Stimulated activated CD8-positive, alpha-beta memory T cell treated with anti-CD3 and anti-CD28 coated beads, Interleukin-12 subunit alpha, Interleukin-12 subunit beta, amount 100 ng/mL, for 24 hours (primary cell): ENCODE measurements around the gene HAAO.

Source experiments
- DNase-seq: peaks from one replicate; pipeline ENCODE4 v3.0.0-alpha.2; 2020; ENCODE audit errors: extremely low read depth

HAAO gene

GRCh38 chr2:42768706-42769256 is 23.6 kb downstream of the HAAO start:
- no peak for DNase-seq

DNA sequence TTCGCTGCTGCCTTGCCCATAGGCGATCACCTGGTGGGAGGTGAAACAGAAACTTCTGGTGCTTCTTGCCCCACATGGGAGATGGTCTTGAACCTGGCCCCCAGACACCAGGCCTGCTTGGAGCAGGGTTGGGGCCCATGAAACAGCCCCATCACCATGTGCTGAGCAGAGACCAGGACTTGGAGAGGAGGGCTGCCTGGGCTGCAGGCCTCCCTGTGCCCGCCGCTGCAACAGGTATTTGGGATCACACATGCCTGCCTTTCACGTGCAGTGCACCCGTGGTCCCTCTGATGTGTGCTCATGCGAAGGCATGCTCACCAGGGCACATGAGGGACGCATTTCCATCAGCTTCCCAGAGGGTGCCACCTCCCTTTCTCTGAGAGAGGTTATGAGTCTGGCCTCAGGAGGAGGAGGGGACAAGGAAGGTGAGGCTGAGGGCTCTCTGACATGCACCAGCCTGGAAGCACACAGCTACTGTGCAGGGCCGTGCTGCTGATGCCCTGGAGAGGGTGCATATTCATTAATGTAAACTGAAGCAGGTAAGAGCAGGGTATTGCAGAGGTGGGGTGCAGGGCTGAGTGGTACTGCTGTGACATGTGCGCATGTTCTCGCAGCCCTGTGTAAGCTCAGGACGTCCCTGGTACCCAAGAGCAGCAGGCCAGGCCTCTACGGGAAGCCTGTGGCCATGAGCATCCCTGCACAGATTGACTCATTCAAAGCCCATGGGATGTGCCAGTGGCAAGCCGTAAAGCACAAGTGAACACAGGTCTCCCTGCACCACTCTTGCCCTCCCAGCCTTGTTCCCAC is 24.3 kb downstream of the HAAO start:
- no peak for DNase-seq

- no peak for DNase-seq
These were observed 25.1 kb downstream of the HAAO start for GRCh38 chr2:42767080-42767898.

GRCh38 chr2:42765686-42766085 is 26.7 kb downstream of the HAAO start:
- DNase-seq: no peak

DNA sequence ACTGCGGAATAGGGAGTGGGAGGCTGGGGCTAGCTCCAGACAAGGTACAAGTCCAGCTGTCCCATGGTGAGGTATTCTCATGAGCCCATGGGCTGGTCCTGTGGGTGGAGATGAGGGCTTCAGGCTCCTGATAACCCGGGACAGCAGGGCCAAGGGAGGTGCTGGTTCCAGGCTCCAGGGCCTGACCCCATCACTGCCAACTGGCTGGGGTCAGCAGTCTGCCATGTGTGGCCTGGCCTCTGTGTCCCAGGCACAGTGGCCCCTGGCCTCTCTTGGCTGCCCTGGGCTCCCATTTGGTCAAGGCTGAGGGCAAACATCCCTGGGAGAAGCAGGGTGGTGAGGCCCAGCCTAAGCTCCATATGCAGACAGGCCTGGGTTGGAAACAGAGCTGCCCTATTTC is 27.5 kb downstream of the HAAO start:
- no peak for DNase-seq

GRCh38 chr2:42764096-42764495 is 28.3 kb downstream of the HAAO start, which contains the start of gene OXER1:
Gene OXER1 (minus strand): TSS chr2:42764135. CDS start chr2:42764062, 73 bp downstream.
- DNase-seq: no peak

- no peak for DNase-seq
These were observed 29.3 kb downstream of the HAAO start for GRCh38 chr2:42762823-42763804.

GRCh38 chr2:42762155-42762554 is 30.2 kb downstream of the HAAO start:
- DNase-seq: no peak

GRCh38 chr2:42761554-42761953 is 30.8 kb downstream of the HAAO start:
- DNase-seq: no peak

GRCh38 chr2:42758751-42759150 is 33.6 kb downstream of the HAAO start:
- no peak for DNase-seq

- no peak for DNase-seq
These were observed 34.2 kb downstream of the HAAO start for GRCh38 chr2:42757981-42758740.

DNA sequence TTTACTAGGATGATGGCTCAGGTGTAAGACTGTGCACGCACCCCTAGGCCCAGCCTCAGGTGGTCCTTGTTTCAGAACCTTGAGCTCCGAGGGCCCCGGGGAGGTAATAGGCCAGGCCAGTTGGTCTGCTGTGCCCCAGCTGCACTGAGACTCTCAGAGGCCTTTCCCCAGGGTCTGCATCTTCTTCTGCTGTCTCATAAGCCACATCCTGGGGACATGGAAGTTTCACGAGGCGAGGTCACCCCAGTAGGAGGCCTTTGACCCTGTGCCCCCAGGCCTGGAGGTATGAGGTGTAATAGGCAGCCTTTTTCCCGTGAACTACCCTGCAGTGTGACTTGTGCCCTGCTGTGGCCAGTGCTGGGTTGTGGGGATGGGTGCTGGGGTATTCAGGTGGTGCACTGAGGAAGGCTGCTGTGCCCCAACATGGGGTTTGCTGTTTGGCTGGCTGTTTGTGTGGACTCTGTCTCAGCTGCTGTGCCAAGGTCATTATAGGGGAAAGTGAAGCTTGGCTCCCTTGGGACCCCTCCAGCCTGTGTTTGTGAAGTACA is 35.3 kb downstream of the HAAO start:
- no peak for DNase-seq

- no peak for DNase-seq
These were observed 36.1 kb downstream of the HAAO start for GRCh38 chr2:42756150-42756775.

- DNase-seq: no peak
These were observed 37.0 kb downstream of the HAAO start for GRCh38 chr2:42755191-42755880.

GRCh38 chr2:42754776-42755140 is 37.6 kb downstream of the HAAO start:
- no peak for DNase-seq

- DNase-seq: no peak
These were observed 38.2 kb downstream of the HAAO start for GRCh38 chr2:42754021-42754775.

GRCh38 chr2:42752816-42753813 is 39.3 kb downstream of the HAAO start:
- DNase-seq: no peak
